ENCODE results near the gene HMGN4.

The HMGN4 gene

DNA sequence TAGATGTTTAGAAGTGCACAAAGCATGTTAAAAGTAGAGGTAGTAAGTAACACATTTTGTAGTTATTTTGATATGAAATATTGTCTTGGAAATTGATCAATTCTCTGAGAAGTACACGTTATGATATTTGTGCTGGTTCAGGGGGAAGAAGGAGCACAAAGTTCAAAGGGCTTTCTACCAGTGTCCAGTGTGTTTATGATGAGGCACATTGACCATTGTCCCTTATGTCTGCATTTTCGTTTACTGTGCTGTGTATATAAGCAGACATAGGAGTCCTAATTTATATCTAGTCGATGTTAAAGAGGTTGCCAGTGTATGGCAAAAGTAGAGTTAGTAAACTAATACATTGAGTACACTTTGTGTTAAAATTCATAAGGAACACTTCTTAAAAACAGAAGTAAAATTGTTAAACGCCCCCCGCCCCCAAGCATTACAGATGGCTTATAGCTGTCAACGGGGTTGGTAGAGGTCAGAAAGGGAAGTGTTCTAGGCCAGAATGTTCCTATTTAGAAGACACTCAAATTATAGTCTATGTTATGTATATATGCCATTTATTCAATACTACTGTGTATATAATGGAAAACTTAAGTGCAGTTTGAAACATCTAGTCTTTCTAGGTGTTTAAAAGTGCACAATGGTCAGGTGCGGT is 13.3 kb upstream of the HMGN4 start:
- DNase-seq (ENCODE audit: low read depth), result no peak
- no peak overlapping the region for H3K4me3 ChIP-seq (replicated peaks; ENCODE audit: low read depth, low read length)
- TF ChIP-seq, protein P1, sequence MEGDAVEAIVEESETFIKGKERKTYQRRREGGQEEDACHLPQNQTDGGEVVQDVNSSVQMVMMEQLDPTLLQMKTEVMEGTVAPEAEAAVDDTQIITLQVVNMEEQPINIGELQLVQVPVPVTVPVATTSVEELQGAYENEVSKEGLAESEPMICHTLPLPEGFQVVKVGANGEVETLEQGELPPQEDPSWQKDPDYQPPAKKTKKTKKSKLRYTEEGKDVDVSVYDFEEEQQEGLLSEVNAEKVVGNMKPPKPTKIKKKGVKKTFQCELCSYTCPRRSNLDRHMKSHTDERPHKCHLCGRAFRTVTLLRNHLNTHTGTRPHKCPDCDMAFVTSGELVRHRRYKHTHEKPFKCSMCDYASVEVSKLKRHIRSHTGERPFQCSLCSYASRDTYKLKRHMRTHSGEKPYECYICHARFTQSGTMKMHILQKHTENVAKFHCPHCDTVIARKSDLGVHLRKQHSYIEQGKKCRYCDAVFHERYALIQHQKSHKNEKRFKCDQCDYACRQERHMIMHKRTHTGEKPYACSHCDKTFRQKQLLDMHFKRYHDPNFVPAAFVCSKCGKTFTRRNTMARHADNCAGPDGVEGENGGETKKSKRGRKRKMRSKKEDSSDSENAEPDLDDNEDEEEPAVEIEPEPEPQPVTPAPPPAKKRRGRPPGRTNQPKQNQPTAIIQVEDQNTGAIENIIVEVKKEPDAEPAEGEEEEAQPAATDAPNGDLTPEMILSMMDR (IDR thresholded peaks at IDR 0.05; ENCODE audit: low read length, missing control alignments), result no peak

DNA sequence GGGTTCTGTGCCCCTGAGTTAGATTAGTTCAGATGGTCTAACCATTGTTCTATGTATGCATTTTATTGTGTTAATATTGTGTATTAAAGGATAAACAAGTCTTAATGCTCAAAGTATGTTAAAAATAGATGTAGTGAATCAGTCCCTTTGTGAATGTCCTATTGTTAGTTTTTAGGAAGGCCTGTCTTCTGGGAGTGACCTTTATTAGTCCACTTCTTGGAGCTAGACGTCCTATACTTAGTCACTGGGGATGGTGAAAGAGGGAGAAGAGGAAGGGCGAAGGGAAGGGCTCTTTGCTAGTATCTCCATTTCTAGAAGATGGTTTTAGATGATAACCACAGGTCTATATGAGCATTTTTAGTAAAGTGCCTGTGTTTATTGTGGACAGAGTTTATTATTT is 12.3 kb upstream of the HMGN4 start:
- TF ChIP-seq, protein P1 (IDR thresholded peaks at IDR 0.05; ENCODE audit: low read length, missing control alignments), result no peak
- peak; percentile 33 for DNase-seq (ENCODE audit: low read depth)

GRCh38 chr6:26526928-26527327 is 11.2 kb upstream of the HMGN4 start:
- H3K4me3 ChIP-seq (replicated peaks; ENCODE audit: low read depth, low read length), result no peak overlapping the region
- DNase-seq (ENCODE audit: low read depth), result no peak
- TF ChIP-seq, protein P1 (IDR thresholded peaks at IDR 0.05; ENCODE audit: low read length, missing control alignments), result no peak

More for the DNA sequence above, 12.3 kb upstream of the HMGN4 start:
- H3K4me3 ChIP-seq (replicated peaks; ENCODE audit: low read depth, low read length), result no peak overlapping the region

GRCh38 chr6:26530203-26530602 is 8.0 kb upstream of the HMGN4 start:
- H3K4me3 ChIP-seq (replicated peaks; ENCODE audit: low read depth, low read length), result no peak overlapping the region
- TF ChIP-seq, protein P1 (IDR thresholded peaks at IDR 0.05; ENCODE audit: low read length, missing control alignments), result no peak
- no peak for DNase-seq (ENCODE audit: low read depth)

- no peak overlapping the region for H3K4me3 ChIP-seq (replicated peaks; ENCODE audit: low read depth, low read length)
- TF ChIP-seq, protein P1 (IDR thresholded peaks at IDR 0.05; ENCODE audit: low read length, missing control alignments), result no peak
- no peak for DNase-seq (ENCODE audit: low read depth)
These were observed 6.3 kb upstream of the HMGN4 start for GRCh38 chr6:26531897-26532296.

GRCh38 chr6:26532699-26533531 is 5.3 kb upstream of the HMGN4 start:
- peak overlapping the region; percentile 67 for H3K4me3 ChIP-seq (replicated peaks; ENCODE audit: low read depth, low read length)
- DNase-seq (ENCODE audit: low read depth), result peak; percentile 93
- TF ChIP-seq, protein P1 (IDR thresholded peaks at IDR 0.05; ENCODE audit: low read length, missing control alignments), result no peak

Measured in fibroblast of pulmonary artery (primary cell).